H1 (cell line): ENCODE results near the gene KLF16. TPM values are rescaled to one million over a fixed set of nuclear protein-coding genes. Genes with fewer than 3 reads are reported as not detected.
A peak's percentile ranks its signal among the peaks of the same experiment; 100 is the strongest.

Experiments
- EZH2 ChIP-seq: fragments of 200-600 bp; sonication (generic); IDR thresholded peaks from 2 replicates; pipeline ENCODE4 v1.7.1; 2012; ENCODE audit warnings: low read depth, mild to moderate bottlenecking, moderate library complexity, low read length, inconsistent platforms; ENCODE audit not compliant: severe bottlenecking
- JUND ChIP-seq: IDR thresholded peaks from 2 replicates; pipeline ENCODE4 v1.6.1; 2011; ENCODE audit warnings: mild to moderate bottlenecking, improper control_type of control experiment, low read length
- RNF2 ChIP-seq: fragments of 200-900, 300-1000 bp; sonication (generic); IDR thresholded peaks from 2 replicates; pipeline ENCODE4 v1.7.1; 2016; ENCODE audit warnings: borderline replicate concordance, low read depth, mild to moderate bottlenecking, antibody characterized with exemption, low read length; ENCODE audit not compliant: poor library complexity, severe bottlenecking; ENCODE audit errors: missing control alignments
- TAF7 ChIP-seq: optimal IDR thresholded peaks from 2 replicates; pipeline ENCODE3; 2011; ENCODE audit warnings: low read depth, mild to moderate bottlenecking, inconsistent platforms, low read length, moderate library complexity, borderline replicate concordance
- polyA plus RNA-seq, 7 experiments: library from polyadenylated mRNA; depleted of rRNA in 3 of 7; stranded (reverse) in 5 of 7; unstranded in 2 of 7; fragments of >200 nt in 5 of 7; fragments of 200-250 nt in 2 of 7; gene quantifications; 1 replicate in 5 of 7; 2 replicates in 1 of 7; 4 replicates in 1 of 7; pipeline versions ENCODE4 v1.2.1 to v1.2.3, GENCODE V29; 2011 to 2013; ENCODE audit warnings: missing spikeins in 2 of 7, mixed read lengths in 2 of 7
- total RNA-seq: library from RNA; stranded (reverse); fragmentation: NEBNext Ultra II Directional; extraction: Animal tissue kit (Norgen Biotek cat#: 25700); gene quantifications from 2 replicates; pipeline ENCODE4 v1.2.1, GENCODE V29; 2021
- TF ChIP-seq, protein P1 (sequence below): IDR thresholded peaks from 2 replicates; pipeline ENCODE4 v1.6.1; 2012; ENCODE audit warnings: inconsistent platforms
- TF ChIP-seq, protein P2 (sequence below), 3 experiments: IDR thresholded peaks; 1 replicate in 2 of 3; 2 replicates in 1 of 3; pipeline versions ENCODE4 v1.5.1 to v1.6.1; 2011; ENCODE audit warnings: low read length in 3 of 3, mild to moderate bottlenecking in 3 of 3, inconsistent platforms in 2 of 3, low read depth in 1 of 3, moderate library complexity in 1 of 3; ENCODE audit not compliant: insufficient read depth in 1 of 3; ENCODE audit errors: control extremely low read depth in 1 of 3

Gene KLF16
- total and polyA plus RNA-seq, 2 of the 8 experiments (the other 6 are each of a cell fraction or from before 2014, with no cell fraction given), result 14.3 to 45.9 TPM

DNA sequence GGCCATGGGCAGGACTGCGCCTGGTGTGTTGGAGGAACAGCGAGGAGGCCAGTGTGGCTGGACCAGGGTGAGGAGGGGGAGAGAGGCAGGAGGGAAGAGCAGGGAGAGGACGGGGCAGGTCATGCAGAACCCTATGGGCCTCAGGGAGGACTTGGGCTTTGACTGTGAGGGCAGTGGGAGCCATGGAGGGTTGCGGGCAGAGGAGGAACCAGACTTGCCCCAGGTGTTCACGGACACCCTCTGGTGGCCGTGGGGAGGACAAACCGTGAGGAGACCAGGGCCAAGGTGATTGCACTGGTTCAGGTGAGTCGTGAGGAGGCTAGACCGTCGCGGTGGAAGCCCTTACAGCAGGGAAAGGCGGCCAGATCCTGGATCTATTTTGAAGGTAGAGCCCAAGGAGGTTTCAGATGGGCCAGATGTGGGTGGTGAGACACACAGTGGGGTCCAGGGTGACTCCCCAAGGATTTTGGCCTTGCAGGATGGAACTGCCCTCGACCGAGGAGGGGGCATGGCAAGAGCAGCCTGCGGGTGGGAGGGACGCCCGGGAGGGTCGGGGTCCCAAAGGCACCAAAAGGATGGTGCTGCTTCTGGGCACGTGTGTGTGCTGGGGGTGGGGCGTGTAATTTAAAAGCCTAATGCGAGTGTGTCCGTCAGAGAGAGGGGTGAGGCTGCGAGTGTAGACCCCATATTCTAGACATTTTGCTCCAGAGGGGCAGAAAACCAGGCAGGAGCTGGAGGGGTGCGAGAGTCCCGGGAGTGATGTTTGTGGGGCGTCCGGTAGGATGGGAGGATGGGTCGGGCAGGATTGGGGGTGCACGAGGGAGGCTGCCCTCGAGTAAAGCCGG, 12.3 kb downstream of the KLF16 start (continued):
- TF ChIP-seq, protein P1, sequence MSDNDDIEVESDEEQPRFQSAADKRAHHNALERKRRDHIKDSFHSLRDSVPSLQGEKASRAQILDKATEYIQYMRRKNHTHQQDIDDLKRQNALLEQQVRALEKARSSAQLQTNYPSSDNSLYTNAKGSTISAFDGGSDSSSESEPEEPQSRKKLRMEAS, result 0 out of 2 replicates have a peak, but pooled peaks have one; percentile 24
- TF ChIP-seq JUND, result no peak
- no peak for TF ChIP-seq TAF7
- TF ChIP-seq EZH2, result no peak
- TF ChIP-seq, protein P2, sequence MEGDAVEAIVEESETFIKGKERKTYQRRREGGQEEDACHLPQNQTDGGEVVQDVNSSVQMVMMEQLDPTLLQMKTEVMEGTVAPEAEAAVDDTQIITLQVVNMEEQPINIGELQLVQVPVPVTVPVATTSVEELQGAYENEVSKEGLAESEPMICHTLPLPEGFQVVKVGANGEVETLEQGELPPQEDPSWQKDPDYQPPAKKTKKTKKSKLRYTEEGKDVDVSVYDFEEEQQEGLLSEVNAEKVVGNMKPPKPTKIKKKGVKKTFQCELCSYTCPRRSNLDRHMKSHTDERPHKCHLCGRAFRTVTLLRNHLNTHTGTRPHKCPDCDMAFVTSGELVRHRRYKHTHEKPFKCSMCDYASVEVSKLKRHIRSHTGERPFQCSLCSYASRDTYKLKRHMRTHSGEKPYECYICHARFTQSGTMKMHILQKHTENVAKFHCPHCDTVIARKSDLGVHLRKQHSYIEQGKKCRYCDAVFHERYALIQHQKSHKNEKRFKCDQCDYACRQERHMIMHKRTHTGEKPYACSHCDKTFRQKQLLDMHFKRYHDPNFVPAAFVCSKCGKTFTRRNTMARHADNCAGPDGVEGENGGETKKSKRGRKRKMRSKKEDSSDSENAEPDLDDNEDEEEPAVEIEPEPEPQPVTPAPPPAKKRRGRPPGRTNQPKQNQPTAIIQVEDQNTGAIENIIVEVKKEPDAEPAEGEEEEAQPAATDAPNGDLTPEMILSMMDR (IDR thresholded peaks at IDR 0.05; ENCODE audit: control extremely low read depth in 1 of 3, insufficient read depth in 1 of 3, low read depth in 1 of 3, low read length in 3 of 3), result peak; percentile 48 to 75 (median 74)
- no peak for TF ChIP-seq RNF2
- TF ChIP-seq, all 59 proteins: peak for 5
